GM23338 (cell line): ENCODE results near the gene ZFC3H1.

Experiments used
- TF ChIP-seq, protein P1 (sequence below), 2 experiments: fragments of 200-600 bp in 1 of 2; sonication (generic) in 1 of 2; conservative IDR thresholded peaks; 2 replicates each; pipeline versions ENCODE4 v1.5.1 to v1.6.1; 2016 to 2017; ENCODE audit warnings: antibody characterized with exemption in 2 of 2, low read depth in 2 of 2, mild to moderate bottlenecking in 2 of 2, moderate library complexity in 1 of 2
- TF ChIP-seq, protein P2 (sequence below): IDR thresholded peaks from one replicate; pipeline ENCODE4 v1.6.1; 2018; ENCODE audit warnings: antibody characterized with exemption; ENCODE audit not compliant: unreplicated experiment

DNA sequence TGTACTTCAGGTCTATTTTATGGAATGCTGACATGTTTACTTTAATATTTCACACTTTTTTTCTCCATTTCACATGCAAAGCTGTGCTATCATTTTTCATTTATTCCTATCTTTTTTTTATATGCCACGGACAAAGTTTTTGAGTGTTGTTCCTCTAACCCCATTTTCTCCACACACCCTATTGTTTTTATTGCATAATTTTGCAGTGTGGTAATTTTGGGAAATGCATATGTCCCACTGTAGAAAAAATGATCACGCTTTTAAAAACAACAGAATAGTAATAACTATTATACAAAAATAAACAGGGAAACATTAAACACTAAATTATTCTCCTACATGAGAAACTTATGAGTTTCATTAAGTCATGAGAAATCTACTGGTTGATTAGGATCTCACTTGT lies 14.2 kb downstream of the ZFC3H1 start:
- TF ChIP-seq, protein P1, sequence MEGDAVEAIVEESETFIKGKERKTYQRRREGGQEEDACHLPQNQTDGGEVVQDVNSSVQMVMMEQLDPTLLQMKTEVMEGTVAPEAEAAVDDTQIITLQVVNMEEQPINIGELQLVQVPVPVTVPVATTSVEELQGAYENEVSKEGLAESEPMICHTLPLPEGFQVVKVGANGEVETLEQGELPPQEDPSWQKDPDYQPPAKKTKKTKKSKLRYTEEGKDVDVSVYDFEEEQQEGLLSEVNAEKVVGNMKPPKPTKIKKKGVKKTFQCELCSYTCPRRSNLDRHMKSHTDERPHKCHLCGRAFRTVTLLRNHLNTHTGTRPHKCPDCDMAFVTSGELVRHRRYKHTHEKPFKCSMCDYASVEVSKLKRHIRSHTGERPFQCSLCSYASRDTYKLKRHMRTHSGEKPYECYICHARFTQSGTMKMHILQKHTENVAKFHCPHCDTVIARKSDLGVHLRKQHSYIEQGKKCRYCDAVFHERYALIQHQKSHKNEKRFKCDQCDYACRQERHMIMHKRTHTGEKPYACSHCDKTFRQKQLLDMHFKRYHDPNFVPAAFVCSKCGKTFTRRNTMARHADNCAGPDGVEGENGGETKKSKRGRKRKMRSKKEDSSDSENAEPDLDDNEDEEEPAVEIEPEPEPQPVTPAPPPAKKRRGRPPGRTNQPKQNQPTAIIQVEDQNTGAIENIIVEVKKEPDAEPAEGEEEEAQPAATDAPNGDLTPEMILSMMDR (conservative IDR thresholded peaks at IDR 0.05; ENCODE audit: low read depth in 2 of 2): no peak
- TF ChIP-seq, protein P2, sequence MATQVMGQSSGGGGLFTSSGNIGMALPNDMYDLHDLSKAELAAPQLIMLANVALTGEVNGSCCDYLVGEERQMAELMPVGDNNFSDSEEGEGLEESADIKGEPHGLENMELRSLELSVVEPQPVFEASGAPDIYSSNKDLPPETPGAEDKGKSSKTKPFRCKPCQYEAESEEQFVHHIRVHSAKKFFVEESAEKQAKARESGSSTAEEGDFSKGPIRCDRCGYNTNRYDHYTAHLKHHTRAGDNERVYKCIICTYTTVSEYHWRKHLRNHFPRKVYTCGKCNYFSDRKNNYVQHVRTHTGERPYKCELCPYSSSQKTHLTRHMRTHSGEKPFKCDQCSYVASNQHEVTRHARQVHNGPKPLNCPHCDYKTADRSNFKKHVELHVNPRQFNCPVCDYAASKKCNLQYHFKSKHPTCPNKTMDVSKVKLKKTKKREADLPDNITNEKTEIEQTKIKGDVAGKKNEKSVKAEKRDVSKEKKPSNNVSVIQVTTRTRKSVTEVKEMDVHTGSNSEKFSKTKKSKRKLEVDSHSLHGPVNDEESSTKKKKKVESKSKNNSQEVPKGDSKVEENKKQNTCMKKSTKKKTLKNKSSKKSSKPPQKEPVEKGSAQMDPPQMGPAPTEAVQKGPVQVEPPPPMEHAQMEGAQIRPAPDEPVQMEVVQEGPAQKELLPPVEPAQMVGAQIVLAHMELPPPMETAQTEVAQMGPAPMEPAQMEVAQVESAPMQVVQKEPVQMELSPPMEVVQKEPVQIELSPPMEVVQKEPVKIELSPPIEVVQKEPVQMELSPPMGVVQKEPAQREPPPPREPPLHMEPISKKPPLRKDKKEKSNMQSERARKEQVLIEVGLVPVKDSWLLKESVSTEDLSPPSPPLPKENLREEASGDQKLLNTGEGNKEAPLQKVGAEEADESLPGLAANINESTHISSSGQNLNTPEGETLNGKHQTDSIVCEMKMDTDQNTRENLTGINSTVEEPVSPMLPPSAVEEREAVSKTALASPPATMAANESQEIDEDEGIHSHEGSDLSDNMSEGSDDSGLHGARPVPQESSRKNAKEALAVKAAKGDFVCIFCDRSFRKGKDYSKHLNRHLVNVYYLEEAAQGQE: no peak
